C1 segment of cervical spinal cord (tissue), 14 donors: ENCODE results near the gene SLIT3.
"Not testable (repeated sequence)": the region's sequence is repeated elsewhere in the genome, so short reads cannot be mapped to it uniquely, and the experiment has no call there.

Experiments used
- DNase-seq, 14 donors: peaks; one replicate each; lab custom pipeline; 2025; lab: John Stamatoyannopoulos, UW

Gene SLIT3

GRCh38 chr5:169222934-169223594 lies 77.9 kb downstream of the SLIT3 start:
- peak in 1 of 14 donors; percentile 76 for DNase-seq

- DNase-seq, result no peak
Measured at GRCh38 chr5:169221519-169221918, 79.4 kb downstream of the SLIT3 start.

- DNase-seq, result no peak
Measured at GRCh38 chr5:169219961-169220360, 81.0 kb downstream of the SLIT3 start.

GRCh38 chr5:169219351-169219750 lies 81.6 kb downstream of the SLIT3 start:
- no peak for DNase-seq

- no peak for DNase-seq
Measured at GRCh38 chr5:169218861-169219260, 82.1 kb downstream of the SLIT3 start.

- DNase-seq, result no peak
Measured at GRCh38 chr5:169218176-169218575, 82.8 kb downstream of the SLIT3 start.

GRCh38 chr5:169216866-169217265 lies 84.1 kb downstream of the SLIT3 start:
- DNase-seq, result no peak

- DNase-seq, result no peak
Measured at GRCh38 chr5:169213479-169213878, 87.5 kb downstream of the SLIT3 start.

GRCh38 chr5:169211761-169212160 lies 89.2 kb downstream of the SLIT3 start:
- DNase-seq, result not testable (repeated sequence)

GRCh38 chr5:169204788-169205400 lies 96.0 kb downstream of the SLIT3 start:
- no peak for DNase-seq

GRCh38 chr5:169202969-169203368 lies 98.0 kb downstream of the SLIT3 start:
- DNase-seq, result no peak

GRCh38 chr5:169201597-169201996 lies 99.3 kb downstream of the SLIT3 start:
- DNase-seq, result no peak

GRCh38 chr5:169200125-169200778 lies 100.7 kb downstream of the SLIT3 start:
- DNase-seq, result no peak

- DNase-seq, result peak in 2 of 14 donors; percentile 1 to 58
Measured at GRCh38 chr5:169197343-169197742, 103.6 kb downstream of the SLIT3 start.

- no peak for DNase-seq
Measured at GRCh38 chr5:169196059-169196458, 104.9 kb downstream of the SLIT3 start.

- DNase-seq, result no peak
Measured at GRCh38 chr5:169195601-169196000, 105.3 kb downstream of the SLIT3 start.

- DNase-seq, result no peak
Measured at GRCh38 chr5:169192536-169192935, 108.4 kb downstream of the SLIT3 start.

GRCh38 chr5:169190849-169191248 lies 110.1 kb downstream of the SLIT3 start:
- peak in 1 of 14 donors; percentile 19 for DNase-seq

- DNase-seq, result no peak
Measured at GRCh38 chr5:169185626-169186025, 115.3 kb downstream of the SLIT3 start.

- DNase-seq, result no peak
Measured at GRCh38 chr5:169183576-169183975, 117.4 kb downstream of the SLIT3 start.

- no peak for DNase-seq
Measured at GRCh38 chr5:169182797-169183196, 118.1 kb downstream of the SLIT3 start.

GRCh38 chr5:169181814-169182213 lies 119.1 kb downstream of the SLIT3 start:
- DNase-seq, result no peak

GRCh38 chr5:169178754-169179153 lies 122.2 kb downstream of the SLIT3 start:
- DNase-seq, result no peak
